ENCODE results near the gene GEMIN7.

The GEMIN7 gene

GRCh38 chr19:45079063-45079910 is at the start of gene GEMIN7:
Gene GEMIN7 (plus strand): TSS chr19:45079260. CDS start chr19:45090115, 10,855 bp downstream.
- peak within 1 kb of the TSS; percentile 95 for H3K4me3 ChIP-seq (ENCODE audit: low read length)
- TF ChIP-seq CTCF (conservative IDR thresholded peaks at IDR 0.05; ENCODE audit: low read depth, low read length) = no peak
- no peak for DNase-seq (ENCODE audit: low read depth)

GRCh38 chr19:45030825-45031224 is 48.2 kb upstream of the GEMIN7 start:
- no peak for TF ChIP-seq CTCF (conservative IDR thresholded peaks at IDR 0.05; ENCODE audit: low read depth, low read length)
- H3K4me3 ChIP-seq (ENCODE audit: low read length) = no peak overlapping the region
- no peak for DNase-seq (ENCODE audit: low read depth)

- no peak for TF ChIP-seq CTCF (conservative IDR thresholded peaks at IDR 0.05; ENCODE audit: low read depth, low read length)
- no peak for DNase-seq (ENCODE audit: low read depth)
- H3K4me3 ChIP-seq (ENCODE audit: low read length) = no peak overlapping the region
These were observed 46.6 kb upstream of the GEMIN7 start for GRCh38 chr19:45032421-45032820.

- no peak overlapping the region for H3K4me3 ChIP-seq (ENCODE audit: low read length)
- no peak for TF ChIP-seq CTCF (conservative IDR thresholded peaks at IDR 0.05; ENCODE audit: low read depth, low read length)
- no peak for DNase-seq (ENCODE audit: low read depth)
These were observed 43.3 kb upstream of the GEMIN7 start for GRCh38 chr19:45035755-45036154.

- DNase-seq (ENCODE audit: low read depth) = no peak
- TF ChIP-seq CTCF (conservative IDR thresholded peaks at IDR 0.05; ENCODE audit: low read depth, low read length) = no peak
- no peak overlapping the region for H3K4me3 ChIP-seq (ENCODE audit: low read length)
These were observed 41.5 kb upstream of the GEMIN7 start for GRCh38 chr19:45037393-45038169.

GRCh38 chr19:45038931-45039893 is 39.8 kb upstream of the GEMIN7 start, which contains the start of gene CLASRP:
Gene CLASRP (plus strand): TSS chr19:45039045. CDS start chr19:45040213, 1,168 bp downstream.
- no peak for TF ChIP-seq CTCF (conservative IDR thresholded peaks at IDR 0.05; ENCODE audit: low read depth, low read length)
- no peak for DNase-seq (ENCODE audit: low read depth)
- peak within 1 kb of the TSS; percentile 91 for H3K4me3 ChIP-seq (ENCODE audit: low read length)
